Activated CD4-positive, alpha-beta T cell treated with anti-CD3 and anti-CD28 coated beads for 36 hours (primary cell): Measurements from ENCODE around the gene MXI1. TPM values are rescaled to one million over a fixed set of nuclear protein-coding genes. Genes with fewer than 3 reads are reported as not detected.
A peak's percentile ranks its signal among the peaks of the same experiment; 100 is the strongest.
"Not testable (repeated sequence)": the region's sequence is repeated elsewhere in the genome, so short reads cannot be mapped to it uniquely, and the experiment has no call there.

ENCODE experiments used
- ATAC-seq: fragments of 200-7000 bp; cut with Tn5 transposase; one replicate; pipeline ENCODE4 v1.10.0; 2021; ENCODE audit warnings: mild to moderate bottlenecking, moderate library complexity
- CTCF ChIA-PET: fragments of 350-600 bp; sonication (Branson Sonifier 250); formaldehyde crosslinking; loops from one replicate; lab custom pipeline; 2021; ENCODE audit warnings: antibody characterized with exemption; lab: Charles Lee
- POLR2A ChIA-PET: fragments of 350-600 bp; sonication (Branson Sonifier 250); formaldehyde crosslinking; loops from one replicate; lab custom pipeline; 2021; ENCODE audit warnings: antibody characterized with exemption, inconsistent platforms; lab: Charles Lee
- DNase-seq: peaks from one replicate; pipeline ENCODE4 v3.0.0-alpha.2; 2020
- H3K27ac Mint-ChIP-seq: one replicate; pipeline ENCODE4 v1.8.0; 2021; ENCODE audit warnings: mixed read lengths
- H3K27me3 Mint-ChIP-seq: one replicate; pipeline ENCODE4 v1.8.0; 2021; ENCODE audit warnings: mixed read lengths
- H3K36me3 Mint-ChIP-seq: one replicate; pipeline ENCODE4 v1.8.0; 2021; ENCODE audit warnings: low read depth, mixed read lengths
- H3K4me1 Mint-ChIP-seq: one replicate; pipeline ENCODE4 v1.8.0; 2021; ENCODE audit warnings: mixed read lengths
- H3K4me3 Mint-ChIP-seq: one replicate; pipeline ENCODE4 v1.8.0; 2021; ENCODE audit warnings: mild to moderate bottlenecking, moderate library complexity, mixed read lengths
- H3K9me3 Mint-ChIP-seq: one replicate; pipeline ENCODE4 v1.8.0; 2021; ENCODE audit warnings: low read depth, mixed read lengths
- intact Hi-C, 2 experiments: fragments of 100-400 bp; cut with DNase I in 1 of 2; cut with micrococcal nuclease in 1 of 2; formaldehyde crosslinking; loops; one replicate each; pipeline versions ENCODE4 v1.14.2 to v1.15.1; 2022 to 2024; cut with DNase I, micrococcal nuclease
- total RNA-seq, 2 experiments: library from RNA; stranded (reverse); gene quantifications; one replicate each; pipeline ENCODE4 v1.2.3, GENCODE V29; 2021

MXI1 gene
- total RNA-seq, 2 experiments from 2014 or later: 49.7 to 75.7 TPM

DNA sequence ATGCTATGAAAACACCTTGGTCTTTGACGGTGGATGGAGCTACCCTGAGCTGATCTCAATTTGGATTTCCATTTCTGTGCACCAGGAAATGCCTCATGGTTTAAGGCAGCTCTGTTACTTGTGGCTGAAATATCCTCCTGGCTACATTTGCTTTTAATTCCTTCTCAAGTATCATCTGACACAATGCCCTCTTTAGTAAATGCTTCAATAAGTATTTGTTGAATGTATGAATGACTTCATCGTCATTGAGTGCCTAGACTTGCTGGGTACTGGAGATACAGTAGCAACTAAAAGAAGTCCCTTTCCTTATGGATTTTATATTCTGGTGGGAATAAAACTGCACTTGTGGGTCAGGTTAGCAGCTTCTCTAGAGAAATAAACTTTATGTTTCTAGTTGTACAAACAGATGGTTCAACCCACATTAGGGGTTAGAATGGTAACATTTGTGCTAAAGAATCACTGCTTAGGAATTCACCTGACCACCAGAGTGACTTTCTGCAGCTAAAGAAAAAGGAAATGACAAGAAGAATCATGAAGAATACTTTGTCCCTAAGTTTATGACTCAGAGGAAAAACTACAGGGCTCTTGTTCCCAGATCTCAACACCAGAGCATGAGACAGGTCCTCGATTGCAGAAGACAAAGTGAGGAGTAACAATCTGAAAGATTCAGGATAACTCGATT lies 119.1 kb downstream of the MXI1 start:
- intact Hi-C loops: no loop called here
- Mint-ChIP-seq H3K9me3 (peaks cover 15% of the 10 kb centered on the region), H3K4me1 (peaks cover 42% of the 10 kb centered on the region), H3K4me3 (no peak overlapping the region), H3K36me3 (peaks cover 10% of the 10 kb centered on the region), H3K27me3 (peaks cover 4% of the 10 kb centered on the region), H3K27ac (peak overlapping the region; percentile 63)
- ATAC-seq (peak; percentile 38), DNase-seq (no peak)
- ChIA-PET POLR2A (interaction anchor here (1.4 kb wide), 1 partner anchor 28 kb away, joined by 9 read pairs; no protein-coding TSS in a partner anchor), CTCF (interaction anchor here (0.6 to 4.1 kb wide), 10 partner anchors 10 to 594 kb away, joined by 3 to 10 read pairs (median 4); no protein-coding TSS in a partner anchor)

DNA sequence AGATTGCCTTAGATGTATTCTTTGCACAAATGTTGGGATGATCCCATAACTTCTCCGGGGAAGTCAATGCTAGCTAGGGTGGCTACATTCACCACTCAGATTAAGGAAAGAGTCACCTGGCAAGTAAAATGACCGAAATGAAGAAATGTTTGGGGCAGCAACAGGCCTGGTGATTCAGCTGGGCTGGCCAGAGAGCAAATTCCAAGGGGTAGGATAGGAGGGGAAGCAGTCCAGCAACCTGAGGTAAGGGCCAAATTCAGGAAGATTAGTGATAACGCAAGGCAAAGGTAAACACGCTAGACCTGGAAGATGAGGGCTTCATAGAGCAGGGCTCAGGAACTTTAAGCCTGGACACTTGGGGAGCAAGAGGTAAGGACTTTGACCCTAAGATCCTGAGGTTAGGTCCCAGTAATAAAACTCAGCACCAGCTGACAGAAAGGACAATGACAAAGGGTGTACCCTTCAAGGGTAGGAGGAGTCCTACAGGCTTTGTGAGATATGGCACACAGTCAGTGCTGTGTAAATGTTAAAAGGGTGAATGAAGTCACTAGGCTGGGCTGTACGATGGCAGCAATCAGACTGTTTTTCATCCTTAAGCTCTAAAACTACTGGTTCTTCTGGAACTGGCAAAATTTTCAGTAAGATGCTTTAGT lies 120.0 kb downstream of the MXI1 start:
- intact Hi-C loops: no loop called here
- Mint-ChIP-seq H3K4me3 (no peak overlapping the region), H3K27me3 (peaks cover 4% of the 10 kb centered on the region), H3K27ac (no peak overlapping the region), H3K9me3 (peaks cover 12% of the 10 kb centered on the region), H3K36me3 (peaks cover 8% of the 10 kb centered on the region), H3K4me1 (peaks cover 42% of the 10 kb centered on the region)
- DNase-seq (no peak), ATAC-seq (no peak)
- POLR2A ChIA-PET: interaction anchor here (1.4 kb wide), 1 partner anchor 27 kb away, joined by 9 read pairs; no protein-coding TSS in a partner anchor
- CTCF ChIA-PET: interaction anchor here (0.6 to 4.1 kb wide), 5 partner anchors 11 to 536 kb away, joined by 3 to 10 read pairs (median 4); no protein-coding TSS in a partner anchor

DNA sequence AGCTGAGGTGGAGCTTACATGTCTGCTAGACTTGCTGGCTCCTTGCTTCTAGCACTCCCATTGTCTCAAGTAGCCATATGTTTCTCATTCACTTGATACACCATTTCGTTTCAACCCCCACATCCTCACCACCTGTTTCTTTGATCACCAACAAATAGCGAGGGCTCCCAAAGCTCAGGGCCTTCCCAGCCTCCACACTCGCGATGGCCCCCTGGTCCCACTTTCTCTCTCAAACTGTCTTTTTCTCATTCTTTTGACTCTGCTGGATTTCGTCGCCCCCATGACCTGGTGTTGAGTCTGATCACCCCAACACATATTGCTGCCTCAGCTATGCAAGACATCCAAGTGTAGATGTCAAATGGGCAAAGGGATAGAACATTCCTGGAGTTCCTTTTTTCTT lies 123.3 kb downstream of the MXI1 start:
- ATAC-seq (no peak), DNase-seq (no peak)
- Mint-ChIP-seq H3K4me1 (peaks cover 25% of the 10 kb centered on the region), H3K27ac (no peak overlapping the region), H3K4me3 (no peak overlapping the region), H3K36me3 (peaks cover 8% of the 10 kb centered on the region), H3K27me3 (peaks cover 4% of the 10 kb centered on the region), H3K9me3 (peaks cover 12% of the 10 kb centered on the region)
- intact Hi-C loops: no loop called here
- CTCF ChIA-PET: interaction anchor here (0.6 to 4.1 kb wide), 2 partner anchors 10 to 69 kb away, joined by 5 to 10 read pairs; no protein-coding TSS in a partner anchor
- POLR2A ChIA-PET: no interaction called here

DNA sequence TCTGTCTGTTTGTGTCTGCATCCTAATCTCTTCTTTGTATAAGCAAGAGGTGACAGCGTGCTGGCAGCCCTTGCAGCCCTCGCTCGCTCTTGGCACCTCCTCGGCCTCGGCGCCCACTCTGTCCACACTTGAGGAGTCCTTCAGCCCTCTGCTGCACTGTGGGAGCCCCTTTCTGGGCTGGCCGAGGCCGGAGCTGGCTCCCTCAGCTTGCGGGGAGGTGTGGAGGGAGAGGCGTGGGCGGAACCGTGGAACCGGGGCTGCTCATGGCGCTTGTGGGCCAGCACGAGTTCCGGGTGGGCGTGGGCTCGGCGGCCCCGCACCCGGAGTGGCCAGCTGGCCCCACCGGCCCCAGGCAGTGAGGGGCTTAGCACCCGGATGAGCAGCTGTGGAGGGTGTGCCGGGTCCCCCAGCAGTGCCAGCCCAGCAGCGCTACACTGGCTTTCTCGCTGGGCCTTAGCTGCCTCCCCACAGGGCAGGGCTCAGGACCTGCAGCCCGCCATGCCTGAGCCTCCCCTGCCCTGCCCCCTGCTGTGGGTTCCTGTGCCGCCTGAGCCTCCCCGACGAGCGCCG lies 123.9 kb downstream of the MXI1 start:
- POLR2A ChIA-PET, DNase-seq, H3K36me3 Mint-ChIP-seq, H3K27ac Mint-ChIP-seq, intact Hi-C loops, H3K27me3 Mint-ChIP-seq, ATAC-seq, H3K4me3 Mint-ChIP-seq: not testable (repeated sequence)
- H3K4me1 Mint-ChIP-seq: peaks cover 21% of the 10 kb centered on the region
- CTCF ChIA-PET: interaction anchor here (0.6 to 0.7 kb wide), 2 partner anchors 21 to 68 kb away, joined by 4 to 5 read pairs; no protein-coding TSS in a partner anchor
- H3K9me3 Mint-ChIP-seq: peaks cover 12% of the 10 kb centered on the region

DNA sequence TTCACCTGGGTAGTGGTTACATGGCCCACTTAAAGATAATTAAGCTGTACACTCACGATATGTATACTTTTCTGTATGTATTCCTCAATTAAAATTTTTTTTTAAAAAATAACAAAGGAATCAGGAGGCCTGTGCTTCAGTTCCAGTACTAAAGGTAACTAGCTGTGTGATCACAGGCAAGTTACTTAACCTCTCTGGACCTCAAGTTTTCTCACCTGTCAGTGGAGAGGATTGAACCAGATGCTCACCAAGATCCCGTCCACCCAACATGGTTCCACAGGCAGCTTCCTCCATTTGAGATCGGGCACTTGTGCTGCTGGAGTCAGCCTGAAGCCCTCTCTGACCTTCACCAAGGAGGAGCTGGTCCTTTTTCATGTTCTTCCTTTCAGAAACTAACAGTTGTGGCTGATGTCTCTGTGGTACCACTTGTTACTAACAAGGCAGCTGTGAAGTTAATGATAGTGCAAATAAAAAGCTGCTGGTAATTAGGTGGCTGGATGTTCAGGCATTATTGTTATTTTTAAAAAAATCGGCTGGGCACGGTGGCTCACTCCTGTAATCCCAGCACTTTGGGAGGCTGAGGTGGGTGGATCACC lies 126.8 kb downstream of the MXI1 start:
- CTCF ChIA-PET: interaction anchor here (0.6 to 2.6 kb wide), 10 partner anchors 8 to 215 kb away, joined by 3 to 19 read pairs (median 4); no protein-coding TSS in a partner anchor
- Mint-ChIP-seq H3K36me3 (peaks cover 8% of the 10 kb centered on the region), H3K27ac (no peak overlapping the region), H3K9me3 (peaks cover 12% of the 10 kb centered on the region), H3K27me3 (peaks cover 1% of the 10 kb centered on the region), H3K4me3 (no peak overlapping the region), H3K4me1 (peaks cover 9% of the 10 kb centered on the region)
- ATAC-seq: no peak
- no peak for DNase-seq
- POLR2A ChIA-PET: interaction anchor here (0.5 kb wide), 1 partner anchor 21 kb away, joined by 3 read pairs; no protein-coding TSS in a partner anchor
- intact Hi-C loops: no loop called here

DNA sequence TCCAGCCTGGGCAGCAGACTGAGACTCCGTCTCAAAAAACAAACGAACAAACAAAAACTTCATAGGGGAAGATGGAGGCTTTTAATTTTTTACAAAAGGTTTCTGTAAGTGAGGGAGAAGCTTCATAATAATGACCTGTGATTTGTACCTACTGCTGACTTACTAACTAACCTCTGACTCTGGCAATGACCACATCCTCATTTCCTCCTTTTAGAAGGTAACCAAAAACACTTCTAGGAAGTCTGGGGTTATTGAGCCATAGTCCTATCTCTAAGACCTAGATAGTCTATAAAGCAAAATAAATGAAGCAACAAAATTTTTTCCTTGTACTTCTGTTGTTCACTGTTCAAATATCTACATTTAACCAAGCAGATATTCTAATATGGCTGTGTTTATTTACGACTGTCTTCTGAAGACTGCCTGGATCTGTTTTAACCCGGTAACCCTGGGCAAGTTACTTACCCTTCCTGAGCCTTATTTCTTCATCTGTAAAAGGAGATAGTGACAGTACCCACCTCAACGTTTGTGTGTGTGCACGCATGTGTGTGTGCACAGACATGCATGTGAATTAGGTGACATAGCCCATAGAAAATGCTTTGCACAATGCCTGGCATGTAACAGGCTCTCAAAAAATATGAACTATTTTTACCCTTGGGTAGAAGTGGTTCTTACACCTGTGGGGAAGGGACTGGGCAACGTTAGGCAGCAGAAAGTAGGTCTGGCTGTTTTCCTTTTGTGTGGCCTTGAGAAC lies 128.1 kb downstream of the MXI1 start:
- Mint-ChIP-seq H3K27me3 (peaks cover 1% of the 10 kb centered on the region), H3K9me3 (peaks cover 6% of the 10 kb centered on the region), H3K4me3 (no peak overlapping the region), H3K36me3 (peaks cover 4% of the 10 kb centered on the region), H3K27ac (no peak overlapping the region), H3K4me1 (peaks cover 9% of the 10 kb centered on the region)
- intact Hi-C loops: no loop called here
- POLR2A ChIA-PET: no interaction called here
- DNase-seq (no peak), ATAC-seq (peak; percentile 63)
- CTCF ChIA-PET: interaction anchor here (1.8 kb wide), 1 partner anchor 10 kb away, joined by 4 read pairs; no protein-coding TSS in a partner anchor

DNA sequence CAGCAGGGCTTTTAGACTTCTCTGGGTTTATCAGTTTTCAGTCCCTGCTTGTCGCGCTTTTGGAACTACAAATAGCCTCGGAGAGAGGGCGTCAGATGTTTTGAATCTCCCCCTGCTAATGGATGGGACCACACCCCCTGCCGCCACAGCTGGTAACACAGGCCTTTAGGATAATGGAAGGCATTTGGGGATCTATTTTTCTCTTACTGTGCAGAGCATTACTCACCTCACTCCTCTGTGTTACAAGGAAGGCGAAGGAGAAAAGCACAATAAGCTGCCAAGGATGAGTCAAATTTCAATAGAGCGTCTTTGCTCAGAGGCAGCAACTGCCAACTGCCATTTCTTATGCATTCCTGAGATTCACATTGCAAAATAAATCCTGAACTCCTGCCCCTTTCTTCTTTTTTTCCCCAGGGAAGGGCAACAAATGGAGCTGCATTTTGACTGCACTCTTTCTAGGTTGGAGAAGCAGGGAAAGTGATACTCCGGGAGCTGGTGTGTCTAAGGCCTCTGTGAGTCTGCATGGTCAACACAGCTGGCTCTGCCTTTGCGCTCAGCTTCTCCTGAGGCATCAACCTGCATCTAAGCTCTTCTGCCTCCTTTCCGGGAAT lies 128.8 kb downstream of the MXI1 start:
- no peak overlapping the region for H3K27ac Mint-ChIP-seq
- peaks cover 9% of the 10 kb centered on the region for H3K4me1 Mint-ChIP-seq
- peaks cover 1% of the 10 kb centered on the region for H3K27me3 Mint-ChIP-seq
- H3K4me3 Mint-ChIP-seq: no peak overlapping the region
- no peaks in the 10 kb centered on the region for H3K36me3 Mint-ChIP-seq
- ChIA-PET POLR2A (interaction anchor here (0.6 kb wide), 1 partner anchor 20 kb away, joined by 3 read pairs; no protein-coding TSS in a partner anchor), CTCF (interaction anchor here (0.5 to 1.8 kb wide), 3 partner anchors 10 to 447 kb away, joined by 3 to 4 read pairs (median 4); no protein-coding TSS in a partner anchor)
- DNase-seq: no peak
- intact Hi-C loops: no loop called here
- ATAC-seq: no peak
- no peaks in the 10 kb centered on the region for H3K9me3 Mint-ChIP-seq

Other genes with a start within 250 kb of the MXI1 start
- gene ADD3, start 199.6 kb upstream of the MXI1 start, total RNA-seq: 100 to 1,000 TPM in 1 of 2 experiments, 10 to 100 TPM in 1; 72.5 to 101 TPM
- 10 to 100 TPM; 44.2 to 56.7 TPM for gene SMNDC1, start 97.3 kb downstream of the MXI1 start, total RNA-seq